Uterus (tissue), 4 donors: ENCODE measurements around the gene FYCO1. TPM values are rescaled to one million over a fixed set of nuclear protein-coding genes. Genes with fewer than 3 reads are reported as not detected.

ENCODE experiments used
- DNase-seq, 2 donors: peaks; one replicate each; pipeline ENCODE4 v3.0.0-alpha.2; 2019 to 2020
- H3K27ac ChIP-seq, 2 donors: fragments of 200-600 bp; sonication (generic); 1 replicate in 1 of 2; 2 replicates in 1 of 2; pipeline ENCODE4 v1.5.1; 2016 to 2018
- H3K27me3 ChIP-seq, 2 donors: fragments of 200-600 bp; sonication (generic); one replicate each; pipeline ENCODE4 v1.5.1; 2018 to 2019; ENCODE audit warnings: control low read depth in 1 of 2
- H3K36me3 ChIP-seq, 2 donors: fragments of 200-600 bp; sonication (generic); one replicate each; pipeline ENCODE4 v1.5.1; 2019; ENCODE audit warnings: control low read depth in 1 of 2
- H3K4me1 ChIP-seq, 2 donors: fragments of 200-600 bp; sonication (generic); one replicate each; pipeline ENCODE4 v1.5.1; 2018 to 2019; ENCODE audit warnings: control low read depth in 1 of 2
- H3K4me3 ChIP-seq, 2 donors: fragments of 200-600 bp; sonication (generic); 1 replicate in 1 of 2; 2 replicates in 1 of 2; pipeline ENCODE4 v1.5.1; 2018 to 2019; ENCODE audit warnings: mild to moderate bottlenecking in 1 of 2
- H3K9me3 ChIP-seq, 2 donors: fragments of 200-600 bp; sonication (generic); one replicate each; pipeline ENCODE4 v1.5.1; 2019; ENCODE audit warnings: control low read depth in 1 of 2
- CTCF ChIP-seq, 4 experiments: fragments of 200-600 bp in 2 of 4; fragments of 450-650 bp in 2 of 4; sonication (generic) in 2 of 4; IDR thresholded peaks; one replicate each; pipeline ENCODE4 v1.5.1; 2016 to 2019; ENCODE audit warnings: antibody characterized with exemption in 4 of 4, mild to moderate bottlenecking in 2 of 4, moderate library complexity in 1 of 4
- POLR2A ChIP-seq, 2 donors: fragments of 450-650 bp; IDR thresholded peaks; one replicate each; pipeline ENCODE4 v1.6.1; 2016; ENCODE audit warnings: antibody characterized with exemption in 2 of 2, mild to moderate bottlenecking in 1 of 2, moderate library complexity in 1 of 2
- intact Hi-C: fragments of 100-400 bp; cut with DNase I; formaldehyde crosslinking; loops from one replicate; pipeline ENCODE4 v1.15.1; 2023; ENCODE audit warnings: low total_unique reads
- total RNA-seq, 4 donors: library from RNA; depleted of rRNA in 3 of 4; stranded (reverse); fragments of >200 nt in 3 of 4; gene quantifications; one replicate each; pipeline versions ENCODE4 v1.1.0 to v1.2.4, GENCODE V29; 2014 to 2023
- donor health status: DM: yes; HTN: yes; CAD: no.

FYCO1 gene
- total RNA-seq, 4 donors from 2014 or later = 16.5 to 74.4 (median 27.8) TPM

GRCh38 chr3:45894015-45894414 lies 101.6 kb downstream of the FYCO1 start:
- DNase-seq = no peak
- H3K4me1 ChIP-seq = no peaks in the 10 kb centered on the region
- TF ChIP-seq POLR2A (IDR thresholded peaks at IDR 0.05) = no peak
- TF ChIP-seq CTCF (IDR thresholded peaks at IDR 0.05) = no peak
- H3K36me3 ChIP-seq = no peaks in the 10 kb centered on the region
- no peaks in the 10 kb centered on the region for H3K9me3 ChIP-seq
- H3K4me3 ChIP-seq = no peak overlapping the region
- H3K27me3 ChIP-seq = no peaks in the 10 kb centered on the region
- intact Hi-C loops = no loop called here
- no peak overlapping the region for H3K27ac ChIP-seq

GRCh38 chr3:45892161-45892560 lies 103.5 kb downstream of the FYCO1 start:
- no peak for TF ChIP-seq POLR2A (IDR thresholded peaks at IDR 0.05)
- no peak for TF ChIP-seq CTCF (IDR thresholded peaks at IDR 0.05)
- H3K27ac ChIP-seq = no peak overlapping the region
- H3K27me3 ChIP-seq = no peaks in the 10 kb centered on the region
- no peaks in the 10 kb centered on the region for H3K9me3 ChIP-seq
- intact Hi-C loops = no loop called here
- H3K4me3 ChIP-seq = no peak overlapping the region
- H3K36me3 ChIP-seq = no peaks in the 10 kb centered on the region
- H3K4me1 ChIP-seq = no peaks in the 10 kb centered on the region
- no peak for DNase-seq

GRCh38 chr3:45890405-45890804 lies 105.2 kb downstream of the FYCO1 start:
- TF ChIP-seq CTCF (IDR thresholded peaks at IDR 0.05) = no peak
- no peak for TF ChIP-seq POLR2A (IDR thresholded peaks at IDR 0.05)
- Histone ChIP-seq H3K27ac (no peak overlapping the region), H3K27me3 (no peaks in the 10 kb centered on the region), H3K4me1 (no peaks in the 10 kb centered on the region), H3K36me3 (no peaks in the 10 kb centered on the region), H3K4me3 (no peak overlapping the region), H3K9me3 (no peaks in the 10 kb centered on the region)
- intact Hi-C loops = no loop called here
- DNase-seq = no peak

- Histone ChIP-seq H3K27me3 (no peaks in the 10 kb centered on the region), H3K9me3 (no peaks in the 10 kb centered on the region), H3K4me1 (no peaks in the 10 kb centered on the region), H3K27ac (no peak overlapping the region), H3K4me3 (no peak overlapping the region), H3K36me3 (no peaks in the 10 kb centered on the region)
- TF ChIP-seq POLR2A (IDR thresholded peaks at IDR 0.05) (no peak), CTCF (IDR thresholded peaks at IDR 0.05) (no peak)
- intact Hi-C loops = no loop called here
- DNase-seq = no peak
Observed at GRCh38 chr3:45889337-45889736, 106.3 kb downstream of the FYCO1 start.

GRCh38 chr3:45887759-45888511 lies 107.7 kb downstream of the FYCO1 start:
- Histone ChIP-seq H3K27me3 (no peaks in the 10 kb centered on the region), H3K4me3 (no peak overlapping the region), H3K36me3 (no peaks in the 10 kb centered on the region), H3K9me3 (no peaks in the 10 kb centered on the region), H3K4me1 (no peaks in the 10 kb centered on the region), H3K27ac (no peak overlapping the region)
- DNase-seq = no peak
- no peak for TF ChIP-seq POLR2A (IDR thresholded peaks at IDR 0.05)
- intact Hi-C loops = no loop called here
